Stimulated activated CD8-positive, alpha-beta memory T cell treated with anti-CD3 and anti-CD28 coated beads, Interleukin-4, amount 100 ng/mL, for 1 hour (primary cell): ENCODE measurements around the gene PNMA3.
"Not testable (repeated sequence)": the region's sequence is repeated elsewhere in the genome, so short reads cannot be mapped to it uniquely, and the experiment has no call there.

Experiments used
- DNase-seq, 2 donors: peaks; one replicate each; pipeline ENCODE4 v3.0.0-alpha.2; 2020; ENCODE audit warnings: low read depth in 2 of 2, low spot score in 1 of 2

Gene PNMA3, protein sequence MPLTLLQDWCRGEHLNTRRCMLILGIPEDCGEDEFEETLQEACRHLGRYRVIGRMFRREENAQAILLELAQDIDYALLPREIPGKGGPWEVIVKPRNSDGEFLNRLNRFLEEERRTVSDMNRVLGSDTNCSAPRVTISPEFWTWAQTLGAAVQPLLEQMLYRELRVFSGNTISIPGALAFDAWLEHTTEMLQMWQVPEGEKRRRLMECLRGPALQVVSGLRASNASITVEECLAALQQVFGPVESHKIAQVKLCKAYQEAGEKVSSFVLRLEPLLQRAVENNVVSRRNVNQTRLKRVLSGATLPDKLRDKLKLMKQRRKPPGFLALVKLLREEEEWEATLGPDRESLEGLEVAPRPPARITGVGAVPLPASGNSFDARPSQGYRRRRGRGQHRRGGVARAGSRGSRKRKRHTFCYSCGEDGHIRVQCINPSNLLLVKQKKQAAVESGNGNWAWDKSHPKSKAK

DNA sequence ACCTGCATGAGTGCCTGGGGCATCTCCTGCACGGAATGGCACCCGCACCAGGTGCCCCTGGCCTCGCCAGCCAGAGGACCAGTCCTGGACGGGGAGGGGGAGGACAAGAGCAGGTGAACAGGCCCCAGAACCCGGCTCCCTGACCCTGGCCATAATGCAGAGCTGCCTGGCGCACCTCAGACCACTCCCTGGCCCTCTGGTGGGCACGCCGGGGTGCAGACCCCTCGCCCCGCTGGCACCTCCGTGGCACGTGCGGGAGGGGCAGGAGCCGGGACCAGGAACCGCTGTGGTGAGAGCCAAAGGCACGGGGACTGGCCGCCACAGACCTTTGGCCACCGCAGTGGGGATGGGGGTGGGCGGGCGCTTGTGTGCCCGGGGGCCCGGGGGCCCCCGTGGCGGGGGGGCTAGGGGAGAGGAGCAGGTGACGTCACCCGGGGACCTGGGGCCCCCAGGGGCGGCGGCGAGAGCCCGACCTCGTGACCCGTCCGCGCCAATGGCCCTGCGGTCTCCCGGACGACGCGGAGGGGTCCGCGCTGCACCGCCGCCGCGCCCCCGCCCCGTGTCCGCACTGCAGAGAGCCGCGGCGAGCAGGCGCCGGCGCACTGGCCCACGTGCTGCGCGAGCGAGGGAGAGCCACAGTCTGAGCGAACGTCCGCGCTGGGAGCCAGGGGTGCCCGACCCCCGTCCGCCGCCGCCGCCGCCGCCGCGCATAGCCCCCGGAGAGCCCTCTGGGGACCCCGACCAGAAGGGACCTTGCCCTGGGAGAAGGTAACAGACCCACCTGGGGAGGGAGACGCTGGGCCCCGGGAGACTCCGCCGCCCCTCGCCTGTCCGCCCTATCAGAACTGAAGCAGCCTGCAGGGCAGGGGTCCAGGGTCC is at the start of gene PNMA3:
PNMA3 (plus strand) TSS at position 600 of the 879 bp plus-strand sequence. CDS start 586 bp downstream, outside the sequence.
- no peak for DNase-seq

DNA sequence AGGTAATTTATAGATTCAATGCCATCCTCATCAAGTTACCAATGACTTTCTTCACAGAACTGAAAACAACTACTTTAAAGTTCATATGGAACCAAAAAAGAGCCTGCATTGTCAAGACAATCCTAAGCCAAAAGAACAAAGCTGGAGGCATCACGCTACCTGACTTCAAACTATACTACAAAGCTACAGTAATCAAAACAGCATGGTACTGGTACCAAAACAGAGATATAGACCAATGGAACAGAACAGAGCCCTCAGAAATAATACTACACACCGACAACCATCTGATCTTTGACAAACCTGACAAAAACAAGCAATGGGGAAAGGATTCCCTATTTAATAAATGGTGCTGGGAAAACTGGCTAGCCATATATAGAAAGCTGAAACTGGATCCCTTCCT is 39.1 kb upstream of the PNMA3 start:
- DNase-seq: not testable (repeated sequence)

DNA sequence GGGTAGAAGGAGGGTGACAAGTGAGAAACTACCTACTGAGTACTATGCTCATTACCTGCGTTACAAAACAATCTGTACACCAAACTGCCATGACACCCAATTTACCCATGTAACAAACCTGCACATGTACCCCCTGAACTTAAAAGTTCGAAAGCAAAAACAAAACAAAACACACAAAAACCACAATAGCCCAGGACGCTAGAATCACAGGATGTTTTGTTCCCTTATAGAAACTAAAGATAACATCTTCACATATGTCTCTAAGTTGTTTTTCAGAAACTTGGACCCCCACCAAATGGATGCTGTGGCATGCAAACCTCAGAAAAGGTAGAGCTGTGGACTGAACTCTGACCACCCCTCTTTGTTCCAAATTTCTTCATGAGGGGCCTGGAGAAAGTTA is 37.1 kb upstream of the PNMA3 start:
- DNase-seq: no peak

DNA sequence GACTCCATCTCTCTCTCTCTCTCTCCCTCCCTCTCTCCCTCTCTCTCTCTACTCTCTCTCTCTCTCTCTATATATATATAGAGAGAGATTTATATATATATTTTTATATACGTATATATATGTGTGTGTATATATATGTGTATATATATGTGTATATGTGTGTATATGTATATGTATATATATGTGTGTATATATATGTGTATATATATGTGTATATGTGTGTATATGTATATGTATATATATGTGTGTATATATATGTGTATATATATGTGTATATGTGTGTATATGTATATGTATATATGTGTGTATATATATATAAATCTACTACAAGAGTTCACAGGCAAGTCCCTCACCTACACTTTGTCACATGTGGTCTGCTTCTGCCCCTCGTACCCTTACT is 29.8 kb upstream of the PNMA3 start:
- DNase-seq: not testable (repeated sequence)

DNA sequence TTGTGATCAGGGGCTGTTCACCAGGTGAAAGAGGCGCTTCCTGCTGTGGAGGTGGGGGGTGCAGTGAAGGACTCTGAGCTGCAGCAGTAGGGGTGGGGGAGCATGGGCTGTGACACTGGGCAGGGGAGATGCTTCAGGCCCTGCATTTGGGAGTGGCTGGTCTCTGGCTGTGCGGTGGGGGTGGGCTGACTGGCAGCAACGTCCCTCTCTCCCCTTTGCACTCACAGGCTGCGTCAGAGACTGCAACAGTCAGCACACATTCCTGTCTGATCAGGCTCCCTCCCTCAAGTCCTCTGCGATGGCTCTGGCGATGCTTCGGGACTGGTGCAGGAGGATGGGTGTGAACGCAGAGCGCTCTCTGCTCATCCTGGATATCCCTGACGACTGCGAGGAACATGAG is 27.8 kb upstream of the PNMA3 start:
- not testable (repeated sequence) for DNase-seq

DNA sequence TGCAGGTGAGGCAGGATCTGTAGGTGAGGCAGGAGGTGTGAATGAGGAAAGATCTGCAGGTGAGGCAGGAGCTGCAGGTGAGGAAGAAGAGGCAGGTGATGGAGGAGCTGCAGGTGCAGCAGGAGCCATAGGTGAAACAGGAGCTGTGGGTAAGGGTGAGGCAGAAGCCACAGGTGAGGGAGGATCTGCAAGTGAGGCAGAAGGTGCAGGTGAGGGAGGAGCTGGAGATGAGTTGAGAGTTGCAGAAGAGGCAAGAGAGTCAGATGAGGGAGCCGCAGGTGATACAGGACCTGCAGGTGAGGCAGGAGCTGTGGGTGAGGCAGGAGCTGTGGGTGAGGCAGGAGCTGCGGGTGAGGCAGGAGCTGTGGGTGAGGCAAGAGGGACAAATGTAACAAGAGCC is 27.1 kb upstream of the PNMA3 start:
- DNase-seq: no peak

DNA sequence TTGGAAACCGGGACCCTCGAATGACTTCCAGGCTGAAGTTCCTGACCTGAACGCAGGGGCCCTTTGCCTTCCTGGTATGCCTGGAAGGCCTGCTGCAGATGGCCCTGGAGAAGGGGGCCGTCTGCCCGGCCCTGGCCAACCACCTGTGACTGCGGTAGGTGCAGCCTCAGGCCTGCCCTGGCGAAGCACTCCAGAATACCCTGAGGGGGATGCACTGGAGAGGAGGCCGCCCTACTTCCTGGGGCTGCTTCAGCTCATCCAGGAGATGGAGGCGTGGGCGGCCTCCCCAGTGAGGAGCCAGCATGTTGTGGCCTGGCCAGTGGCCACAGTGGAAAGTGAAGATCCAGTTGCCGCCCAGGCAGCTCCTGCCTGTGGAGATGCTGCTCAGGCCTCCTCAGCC is 26.4 kb upstream of the PNMA3 start:
- DNase-seq: no peak

DNA sequence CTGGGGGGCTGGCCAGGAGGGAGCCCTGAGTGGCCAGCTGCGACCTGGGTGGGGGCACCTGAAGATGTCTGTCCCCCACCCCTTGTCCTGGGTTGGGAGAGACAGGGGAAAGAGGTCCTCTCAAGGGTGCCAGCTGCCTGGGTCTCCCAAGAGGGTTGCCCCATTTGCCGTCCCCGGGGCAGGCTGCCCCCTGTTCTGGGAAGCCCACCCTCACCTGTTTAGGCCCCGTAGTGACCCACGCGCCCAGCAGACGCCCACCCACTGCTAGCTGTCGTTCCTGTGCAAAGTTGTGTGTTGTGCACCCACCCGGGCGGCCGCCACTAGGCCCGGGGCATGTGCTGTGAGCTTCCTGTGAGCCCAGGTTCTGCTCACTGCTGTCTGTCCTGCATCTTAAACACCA is 25.5 kb upstream of the PNMA3 start:
- DNase-seq: no peak

DNA sequence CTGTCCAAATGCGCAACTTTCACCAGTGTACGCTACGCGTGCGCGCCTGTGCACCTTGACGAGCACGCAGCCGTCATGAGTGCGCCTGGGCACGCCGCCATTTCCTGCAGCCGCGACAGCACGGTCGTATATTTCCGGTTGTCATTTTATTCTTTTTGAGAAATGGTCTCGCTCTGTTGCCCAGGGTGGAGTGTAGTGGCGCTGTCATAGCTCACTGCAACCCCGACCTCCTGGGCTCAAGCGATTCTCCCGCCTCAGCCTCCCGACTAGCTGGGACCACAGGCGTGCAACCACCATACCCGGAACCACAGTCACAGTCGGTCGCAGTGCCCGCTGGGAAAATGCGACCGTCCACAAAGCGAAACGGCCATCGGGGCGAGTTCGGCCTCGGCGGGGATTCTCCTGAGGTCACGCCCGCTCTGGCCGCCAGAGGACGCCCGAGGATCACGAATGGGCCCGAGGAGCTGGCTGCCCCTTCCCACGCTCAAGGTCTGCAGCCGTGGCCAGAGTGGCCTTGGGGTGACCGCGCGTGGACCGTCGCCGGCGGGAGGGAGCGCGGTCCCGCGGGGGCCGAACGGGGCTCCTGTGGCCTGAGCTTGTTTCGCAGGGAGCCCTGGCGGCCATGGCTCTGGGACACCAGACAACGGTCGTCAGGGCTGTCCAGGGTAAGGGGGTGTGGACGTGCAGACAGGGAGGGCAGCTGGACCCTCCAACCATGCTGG is 23.7 kb upstream of the PNMA3 start:
- peak; percentile 18 to 29 for DNase-seq

DNA sequence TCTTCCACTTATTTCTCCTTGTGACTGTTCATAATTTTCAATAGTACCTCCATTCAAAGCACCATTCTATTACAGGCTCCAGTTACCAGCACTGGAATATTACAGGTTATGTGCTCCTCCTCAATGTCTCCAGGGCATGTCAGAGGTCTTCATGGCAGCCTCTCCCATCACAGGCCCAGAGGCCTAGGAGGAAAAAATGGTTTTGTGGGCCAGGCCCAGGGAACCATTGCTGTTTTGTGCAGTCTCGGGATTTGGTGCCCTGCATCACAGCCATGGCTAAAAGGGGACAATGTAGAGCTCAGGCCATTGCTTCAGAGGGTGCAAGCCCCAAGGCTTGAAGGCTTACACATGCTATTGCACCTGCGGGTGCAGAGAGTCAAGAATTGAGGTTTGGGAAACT is 7.2 kb upstream of the PNMA3 start:
- DNase-seq: no peak

DNA sequence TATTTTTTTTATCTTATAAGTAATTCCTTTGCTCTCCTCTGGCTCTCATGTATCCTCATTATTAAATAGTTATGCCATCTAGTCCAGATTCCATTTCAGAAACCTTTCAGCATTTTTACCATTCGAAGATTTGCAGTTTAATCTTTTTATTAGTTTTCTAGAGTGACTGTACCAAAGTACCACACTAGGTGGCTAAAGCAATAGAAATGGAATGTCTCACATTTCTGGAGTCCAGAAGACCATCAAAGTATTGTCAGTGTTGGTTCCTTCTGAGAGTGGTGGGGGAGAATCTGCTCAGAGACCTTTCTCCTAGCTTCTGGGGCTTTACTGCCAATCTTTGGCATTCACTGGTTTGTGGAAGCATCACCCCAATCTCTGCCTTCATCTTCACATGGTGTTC is 3.7 kb upstream of the PNMA3 start:
- no peak for DNase-seq

DNA sequence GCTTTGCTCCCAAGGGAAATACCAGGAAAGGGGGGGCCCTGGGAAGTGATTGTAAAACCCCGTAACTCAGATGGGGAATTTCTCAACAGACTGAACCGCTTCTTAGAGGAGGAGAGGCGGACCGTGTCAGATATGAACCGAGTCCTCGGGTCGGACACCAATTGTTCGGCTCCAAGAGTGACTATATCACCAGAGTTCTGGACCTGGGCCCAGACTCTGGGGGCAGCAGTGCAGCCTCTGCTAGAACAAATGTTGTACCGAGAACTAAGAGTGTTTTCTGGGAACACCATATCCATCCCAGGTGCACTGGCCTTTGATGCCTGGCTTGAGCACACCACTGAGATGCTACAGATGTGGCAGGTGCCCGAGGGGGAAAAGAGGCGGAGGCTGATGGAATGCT is 1.0 kb downstream of the PNMA3 start:
- DNase-seq: no peak

DNA sequence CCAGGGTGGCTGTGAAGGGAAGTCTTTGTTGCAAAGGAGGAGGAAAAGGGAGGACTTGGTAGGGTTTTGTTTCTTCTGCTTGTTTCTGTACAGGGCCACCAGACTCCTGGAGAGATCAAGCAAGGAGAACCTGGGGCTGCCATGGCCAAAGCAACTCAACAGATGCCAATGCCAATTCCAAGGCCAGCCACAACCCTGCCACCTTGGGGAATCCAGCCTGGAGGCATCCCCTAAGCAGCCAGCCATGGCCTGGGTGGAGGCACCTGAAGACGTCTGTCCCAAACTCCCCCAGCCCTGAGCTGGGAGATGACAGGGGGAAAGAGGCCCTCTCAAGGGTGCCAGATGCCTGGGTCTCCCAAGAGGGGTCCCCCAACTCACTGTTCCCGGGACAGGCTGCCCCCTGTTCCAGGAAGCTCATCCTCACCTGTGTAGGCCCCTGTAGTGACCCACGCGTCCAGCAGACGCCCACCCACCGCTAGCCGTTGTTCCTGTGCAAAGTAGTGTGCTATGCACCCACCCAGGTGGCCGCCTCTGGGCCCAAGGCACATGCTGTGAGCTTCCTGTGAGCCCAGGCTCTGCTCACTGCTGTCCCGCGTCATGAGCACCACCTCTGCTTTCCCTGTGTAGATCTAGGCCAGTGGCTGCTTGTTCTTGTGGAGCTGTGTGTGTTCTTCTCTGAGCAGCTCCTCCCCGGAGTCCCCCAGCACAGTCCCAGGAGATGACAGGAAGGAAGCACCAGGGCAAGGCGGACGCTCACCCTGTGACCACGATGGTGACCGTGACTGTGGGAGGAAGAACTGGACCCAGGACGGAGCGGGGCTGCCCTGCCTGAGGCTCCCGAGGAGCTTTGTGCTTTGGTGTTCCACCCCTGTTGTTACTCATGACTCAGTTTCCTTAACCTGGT is 3.2 kb downstream of the PNMA3 start:
- no peak for DNase-seq

DNA sequence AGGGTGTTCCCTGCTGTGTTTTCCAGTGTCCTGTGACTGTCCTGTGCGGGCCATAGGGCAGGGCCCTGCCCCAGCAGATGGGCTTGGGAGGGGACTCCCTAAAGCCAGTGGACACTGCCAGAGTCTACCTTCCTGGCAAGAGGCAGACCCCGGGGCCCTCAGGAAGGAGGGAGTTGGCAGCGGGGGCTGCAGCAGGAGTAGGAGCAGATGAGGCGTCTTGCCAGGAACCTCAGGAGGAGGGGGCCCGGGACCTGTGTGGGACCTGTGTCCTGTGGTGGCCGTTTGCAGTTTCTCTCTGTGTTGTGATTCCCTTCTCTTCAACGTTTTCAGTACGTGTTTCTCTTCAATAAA is 3.8 kb downstream of the PNMA3 start:
- DNase-seq: no peak

DNA sequence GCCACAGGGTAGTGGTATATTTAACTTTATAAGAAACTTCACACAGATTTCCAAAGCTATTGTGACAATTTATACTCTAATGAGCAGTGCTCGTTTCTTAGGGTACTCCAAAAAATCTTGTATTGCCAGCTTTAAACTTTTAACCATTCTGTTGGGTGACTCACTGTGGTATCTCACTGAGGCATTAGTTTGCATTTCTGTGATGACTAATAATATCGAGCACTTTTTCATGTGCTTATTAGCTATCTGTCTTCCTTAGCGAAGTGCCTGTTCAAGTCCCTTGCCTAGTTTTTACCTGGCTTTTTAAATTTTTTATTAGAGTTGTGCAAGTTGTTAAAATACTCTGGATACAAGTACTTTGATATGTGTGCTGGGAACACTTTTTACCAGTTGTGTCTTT is 5.5 kb downstream of the PNMA3 start:
- DNase-seq: no peak

DNA sequence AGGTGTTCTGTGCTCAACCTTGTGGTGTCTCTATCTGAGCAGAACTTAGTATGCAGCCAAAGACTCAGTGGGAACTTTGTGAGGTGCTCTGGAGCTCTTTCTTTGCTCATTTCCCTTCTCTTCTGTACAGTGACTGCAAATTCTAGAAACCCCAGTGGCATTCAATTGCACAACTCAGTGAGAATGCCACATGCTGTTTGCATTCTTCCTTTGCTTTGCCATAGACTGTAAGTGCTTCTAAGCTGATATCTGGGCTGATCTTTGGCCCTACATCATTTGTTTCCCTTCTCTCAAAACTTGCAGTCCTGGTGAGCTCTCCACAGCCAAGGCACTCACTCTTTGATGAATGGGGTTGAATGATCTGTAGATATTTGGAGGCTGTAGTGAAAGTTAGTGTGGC is 7.0 kb downstream of the PNMA3 start:
- no peak for DNase-seq

DNA sequence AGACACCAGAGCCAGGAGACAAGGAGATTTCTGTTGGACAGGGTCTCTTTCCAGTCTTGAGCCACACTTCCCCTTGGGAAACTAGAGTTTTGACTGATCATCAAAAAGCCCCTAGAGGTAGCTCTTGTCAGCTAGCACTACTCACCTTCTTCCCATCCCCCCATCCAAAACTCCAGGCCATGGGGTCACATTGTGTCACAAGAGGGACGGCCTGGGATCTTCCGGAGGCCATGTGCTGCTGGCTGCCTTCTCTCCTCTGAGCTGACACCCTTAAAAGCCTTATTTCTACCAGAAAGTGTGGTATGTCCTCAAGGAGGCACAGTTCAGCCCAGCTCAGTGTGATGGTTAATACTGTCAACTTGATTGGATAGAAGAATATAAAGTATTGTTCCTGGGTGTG is 7.8 kb downstream of the PNMA3 start:
- DNase-seq: no peak

DNA sequence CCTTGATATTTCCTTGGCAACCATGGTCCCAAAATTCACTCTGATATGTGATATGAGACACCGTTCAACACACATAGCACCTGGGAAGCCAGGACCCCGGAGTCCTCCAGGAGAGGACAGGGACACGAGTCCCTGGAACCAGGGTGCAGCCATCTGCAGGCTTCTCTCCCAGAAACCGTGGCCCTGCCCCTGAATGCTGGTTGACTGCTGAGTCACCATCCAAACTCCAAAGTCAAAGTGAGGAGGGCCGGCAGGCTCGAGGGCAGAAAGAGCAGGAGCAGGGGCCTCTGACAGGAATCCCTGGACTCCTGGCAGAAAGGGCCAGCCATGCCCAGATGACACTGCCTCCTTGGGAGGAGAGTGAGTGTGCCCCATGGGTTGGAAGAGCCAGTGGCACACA is 9.1 kb downstream of the PNMA3 start:
- DNase-seq: no peak

DNA sequence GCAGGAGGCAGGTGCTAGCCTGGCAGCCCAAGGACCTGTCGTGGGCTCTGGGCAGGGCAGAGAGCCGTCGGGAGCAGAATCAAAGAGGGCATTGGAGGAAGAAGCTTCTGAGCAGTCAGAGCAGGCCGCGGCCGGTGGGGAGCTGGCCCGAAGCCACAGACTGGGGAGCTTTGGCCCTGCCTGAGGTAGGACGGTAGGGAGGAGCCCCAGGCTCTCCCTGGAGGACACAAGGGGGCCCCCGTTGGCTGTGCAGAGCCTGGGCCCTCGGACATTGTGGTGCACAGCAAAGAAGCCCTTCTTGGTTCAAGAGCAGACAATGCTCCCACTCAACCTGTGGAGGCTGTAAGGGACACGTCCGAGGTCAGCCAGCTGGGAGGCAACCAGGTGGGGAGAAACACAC is 10.1 kb downstream of the PNMA3 start:
- DNase-seq: not testable (repeated sequence)

DNA sequence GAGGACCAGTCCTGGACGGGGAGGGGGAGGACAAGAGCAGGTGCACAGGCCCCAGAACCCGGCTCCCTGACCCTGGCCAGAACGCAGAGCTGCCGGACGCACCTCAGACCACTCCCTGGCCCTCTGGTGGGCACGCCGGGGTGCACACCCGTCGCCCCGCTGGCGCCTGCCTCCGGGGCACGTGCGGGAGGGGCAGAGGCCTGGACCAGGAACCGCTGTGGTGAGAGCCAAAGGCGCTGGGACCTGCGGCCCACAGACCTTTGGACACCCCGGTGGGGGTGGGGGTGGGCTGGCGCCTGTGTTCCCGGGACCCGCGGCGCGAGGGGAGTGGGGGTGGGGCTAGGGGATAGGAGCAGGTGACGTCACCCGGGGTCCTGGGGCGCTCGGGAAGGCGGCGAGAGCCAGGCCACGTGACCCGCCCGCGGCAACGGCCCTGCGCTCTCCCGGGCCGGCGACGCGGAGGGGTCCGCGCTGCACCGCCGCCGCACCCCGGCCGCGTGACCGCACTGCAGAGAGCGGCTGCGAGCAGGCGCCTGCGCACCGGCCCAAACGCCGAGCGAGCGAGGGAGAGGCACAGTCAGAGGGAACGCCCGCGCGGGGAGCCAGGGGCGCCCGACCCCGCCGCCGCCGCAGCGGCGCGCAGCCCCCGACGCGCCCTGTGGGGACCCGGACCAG is 15.8 kb downstream of the PNMA3 start, which contains the start of gene PNMA6A:
PNMA6A (plus strand) TSS at position 546 of the 675 bp plus-strand sequence. CDS start 609 bp downstream, outside the sequence.
- not testable (repeated sequence) for DNase-seq
